Mammary epithelial cell (primary cell): ENCODE measurements around the gene OCA2.

Experiments used
- EZH2 ChIP-seq: IDR thresholded peaks from 2 replicates; pipeline ENCODE4 v1.6.1; 2012; ENCODE audit warnings: low read length, inconsistent platforms, borderline replicate concordance
- TF ChIP-seq, protein P1 (sequence below), 2 donors: IDR thresholded peaks in 1 of 2; conservative IDR thresholded peaks in 1 of 2; 2 replicates each; pipeline ENCODE4 v1.5.1; 2011 to 2012; ENCODE audit warnings: inconsistent platforms in 2 of 2, low read length in 2 of 2, mild to moderate bottlenecking in 2 of 2, control low read depth in 1 of 2, low read depth in 1 of 2; ENCODE audit not compliant: insufficient read depth in 1 of 2; ENCODE audit errors: extremely low read depth in 1 of 2

DNA sequence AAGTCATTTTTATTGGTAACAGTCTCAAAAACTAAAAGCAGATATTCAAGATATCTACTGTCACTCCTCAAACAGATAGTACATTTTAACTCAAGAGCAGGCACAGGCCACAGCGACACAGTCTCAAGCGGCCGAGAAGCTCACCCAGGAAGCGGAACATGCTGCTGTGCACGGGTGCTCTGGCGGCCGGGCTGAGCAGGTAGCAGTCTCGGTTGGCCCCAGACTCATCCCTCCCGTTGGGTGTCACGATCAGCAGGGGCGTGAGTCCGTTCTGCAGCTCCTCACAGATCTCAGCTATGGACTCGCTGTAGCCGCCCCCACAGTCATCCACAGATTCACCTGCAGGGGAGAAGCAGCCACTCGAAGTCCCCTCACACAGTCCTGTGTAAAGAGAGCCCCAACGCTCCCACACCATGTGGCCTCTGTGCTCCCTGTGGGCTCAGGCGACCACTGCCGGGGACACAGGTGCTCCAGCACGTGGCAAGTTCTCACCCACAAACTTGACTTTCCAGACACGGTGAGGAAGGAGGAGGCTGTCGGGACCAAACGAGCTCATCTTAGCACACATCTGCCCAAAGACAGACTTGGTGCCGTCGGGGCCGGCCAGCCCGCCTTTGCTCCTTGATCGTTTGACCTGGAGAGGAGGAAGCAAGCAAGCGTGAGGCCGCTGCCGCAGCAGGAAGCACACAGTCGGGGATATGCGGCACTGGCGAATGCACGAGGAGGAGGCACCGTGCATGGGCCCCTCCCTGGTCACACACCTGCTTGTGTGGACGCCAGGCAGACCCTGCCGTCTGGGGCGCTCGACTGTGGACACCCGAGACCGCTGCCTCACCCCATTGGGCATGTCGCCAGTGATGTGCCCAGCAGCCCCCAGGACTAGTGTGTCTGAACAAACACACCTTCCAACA is 17.7 kb upstream of the OCA2 start:
- TF ChIP-seq, protein P1, sequence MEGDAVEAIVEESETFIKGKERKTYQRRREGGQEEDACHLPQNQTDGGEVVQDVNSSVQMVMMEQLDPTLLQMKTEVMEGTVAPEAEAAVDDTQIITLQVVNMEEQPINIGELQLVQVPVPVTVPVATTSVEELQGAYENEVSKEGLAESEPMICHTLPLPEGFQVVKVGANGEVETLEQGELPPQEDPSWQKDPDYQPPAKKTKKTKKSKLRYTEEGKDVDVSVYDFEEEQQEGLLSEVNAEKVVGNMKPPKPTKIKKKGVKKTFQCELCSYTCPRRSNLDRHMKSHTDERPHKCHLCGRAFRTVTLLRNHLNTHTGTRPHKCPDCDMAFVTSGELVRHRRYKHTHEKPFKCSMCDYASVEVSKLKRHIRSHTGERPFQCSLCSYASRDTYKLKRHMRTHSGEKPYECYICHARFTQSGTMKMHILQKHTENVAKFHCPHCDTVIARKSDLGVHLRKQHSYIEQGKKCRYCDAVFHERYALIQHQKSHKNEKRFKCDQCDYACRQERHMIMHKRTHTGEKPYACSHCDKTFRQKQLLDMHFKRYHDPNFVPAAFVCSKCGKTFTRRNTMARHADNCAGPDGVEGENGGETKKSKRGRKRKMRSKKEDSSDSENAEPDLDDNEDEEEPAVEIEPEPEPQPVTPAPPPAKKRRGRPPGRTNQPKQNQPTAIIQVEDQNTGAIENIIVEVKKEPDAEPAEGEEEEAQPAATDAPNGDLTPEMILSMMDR (conservative IDR thresholded peaks at IDR 0.05 in 1 of 2, IDR thresholded peaks at IDR 0.05 in 1 of 2; ENCODE audit: extremely low read depth in 1 of 2, insufficient read depth in 1 of 2, low read depth in 1 of 2, low read length in 2 of 2): no peak
- TF ChIP-seq EZH2: no peak
